Measurements from ENCODE around the gene HEXIM1.

DNA sequence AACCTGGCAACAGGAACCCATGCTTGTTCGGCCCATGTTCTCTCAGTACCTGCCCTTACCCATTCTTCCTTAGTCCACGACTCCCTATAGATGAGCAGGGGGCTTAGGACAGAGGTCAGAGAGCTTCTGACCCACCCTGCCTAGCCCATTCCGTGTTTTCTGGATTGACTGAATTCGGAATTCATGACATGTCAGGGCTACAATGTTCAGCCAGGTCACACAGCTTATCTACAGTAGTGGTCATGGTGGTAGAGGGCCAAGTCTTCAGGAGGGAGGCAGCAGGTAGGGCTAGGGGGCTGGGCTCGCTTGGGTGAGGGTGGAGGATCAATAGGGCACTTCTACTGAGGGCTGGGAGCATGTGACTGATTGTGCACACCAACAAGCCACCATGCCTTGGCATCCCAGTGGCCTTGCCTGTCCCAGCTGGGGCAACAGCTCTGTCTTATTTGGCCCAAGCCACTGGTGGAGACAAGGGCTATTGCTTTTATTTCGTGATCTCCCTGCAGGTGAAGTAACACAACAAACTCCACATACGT is 16.5 kb downstream of the HEXIM1 start:
- TF ChIP-seq, protein P1, sequence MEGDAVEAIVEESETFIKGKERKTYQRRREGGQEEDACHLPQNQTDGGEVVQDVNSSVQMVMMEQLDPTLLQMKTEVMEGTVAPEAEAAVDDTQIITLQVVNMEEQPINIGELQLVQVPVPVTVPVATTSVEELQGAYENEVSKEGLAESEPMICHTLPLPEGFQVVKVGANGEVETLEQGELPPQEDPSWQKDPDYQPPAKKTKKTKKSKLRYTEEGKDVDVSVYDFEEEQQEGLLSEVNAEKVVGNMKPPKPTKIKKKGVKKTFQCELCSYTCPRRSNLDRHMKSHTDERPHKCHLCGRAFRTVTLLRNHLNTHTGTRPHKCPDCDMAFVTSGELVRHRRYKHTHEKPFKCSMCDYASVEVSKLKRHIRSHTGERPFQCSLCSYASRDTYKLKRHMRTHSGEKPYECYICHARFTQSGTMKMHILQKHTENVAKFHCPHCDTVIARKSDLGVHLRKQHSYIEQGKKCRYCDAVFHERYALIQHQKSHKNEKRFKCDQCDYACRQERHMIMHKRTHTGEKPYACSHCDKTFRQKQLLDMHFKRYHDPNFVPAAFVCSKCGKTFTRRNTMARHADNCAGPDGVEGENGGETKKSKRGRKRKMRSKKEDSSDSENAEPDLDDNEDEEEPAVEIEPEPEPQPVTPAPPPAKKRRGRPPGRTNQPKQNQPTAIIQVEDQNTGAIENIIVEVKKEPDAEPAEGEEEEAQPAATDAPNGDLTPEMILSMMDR (IDR thresholded peaks at IDR 0.05): no peak
- no peak for TF ChIP-seq POLR2A (IDR thresholded peaks at IDR 0.05)
- TF ChIP-seq EP300 (IDR thresholded peaks at IDR 0.05): no peak
- TF ChIP-seq POLR2AphosphoS5 (IDR thresholded peaks at IDR 0.05): no peak
